ENCODE data around the gene HOXB6. TPM values are rescaled to one million over a fixed set of nuclear protein-coding genes. Genes with fewer than 3 reads are reported as not detected.

The HOXB6 gene
- polyA plus RNA-seq (2014; cell fraction: cytosol; rRNA removed), result not detected in 2 replicates
- polyA plus RNA-seq (2014; cell fraction: nucleus; rRNA removed), result not detected in 2 replicates

DNA sequence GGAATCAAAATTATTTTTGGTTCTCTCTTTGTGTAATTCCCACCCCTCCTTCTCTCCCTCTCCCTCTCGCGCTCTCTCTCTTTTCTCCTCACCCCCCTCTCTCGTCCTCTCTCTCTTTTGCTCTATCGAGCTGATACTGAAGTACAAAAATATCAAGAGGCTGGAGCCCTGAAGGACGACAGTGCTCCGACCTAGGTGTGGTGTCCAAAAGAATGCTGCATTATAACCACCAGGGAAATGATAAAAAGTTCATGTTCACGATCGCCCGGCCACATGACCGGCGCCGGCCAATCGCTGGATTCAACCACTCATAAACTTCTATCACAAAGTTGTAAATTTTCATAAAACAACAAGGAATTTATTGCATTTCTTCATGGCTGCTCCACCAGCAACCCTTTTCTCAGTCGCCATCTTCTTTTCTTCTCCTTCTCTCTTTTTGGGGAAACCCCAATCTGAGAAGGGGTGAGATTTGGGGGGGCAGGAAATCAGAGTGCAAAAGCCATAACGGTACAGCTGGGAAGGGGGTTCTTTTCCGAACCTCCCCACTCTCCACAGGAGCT, at the start of gene HOXB6:
TSS of gene HOXB6 (minus strand) at position 217 of the 560 bp plus-strand sequence. CDS start 6,836 bp downstream, outside the sequence.
- DNase-seq (ENCODE audit: low spot score), result no peak

DNA sequence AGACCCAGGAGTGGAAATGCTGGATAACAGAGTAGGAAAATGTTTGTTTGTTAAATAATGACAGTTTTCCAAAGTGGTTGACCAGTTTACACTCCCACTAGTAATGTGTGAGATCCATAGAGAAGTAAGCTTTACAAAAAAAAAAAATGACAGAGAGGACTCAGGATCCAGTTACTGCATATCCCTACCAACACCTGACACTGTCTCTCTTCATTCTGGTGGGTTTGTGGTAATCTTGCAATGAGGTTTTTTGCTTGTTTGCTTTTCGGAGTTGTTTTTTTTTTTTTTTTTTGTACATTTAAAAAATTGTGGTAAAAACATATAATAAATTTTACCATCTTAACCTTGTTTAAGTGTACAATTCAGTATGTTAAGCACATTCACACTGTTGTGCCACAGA, 45.0 kb upstream of the HOXB6 start:
- no peak for DNase-seq (ENCODE audit: low spot score)

DNA sequence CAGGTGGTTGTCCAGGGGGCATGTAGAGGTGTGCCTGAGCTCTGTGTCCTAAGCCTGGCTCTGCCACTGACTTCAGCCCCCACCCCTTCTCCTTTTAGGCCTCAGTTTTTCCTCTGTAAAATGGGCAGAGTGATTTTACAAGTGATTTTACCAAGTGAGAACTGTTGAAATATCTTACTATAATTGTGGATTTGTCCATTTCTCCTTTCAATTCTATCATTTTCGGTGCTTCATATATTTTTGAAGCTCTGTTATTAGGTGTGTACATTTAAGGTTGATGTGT, 43.1 kb upstream of the HOXB6 start:
- no peak for DNase-seq (ENCODE audit: low spot score)

DNA sequence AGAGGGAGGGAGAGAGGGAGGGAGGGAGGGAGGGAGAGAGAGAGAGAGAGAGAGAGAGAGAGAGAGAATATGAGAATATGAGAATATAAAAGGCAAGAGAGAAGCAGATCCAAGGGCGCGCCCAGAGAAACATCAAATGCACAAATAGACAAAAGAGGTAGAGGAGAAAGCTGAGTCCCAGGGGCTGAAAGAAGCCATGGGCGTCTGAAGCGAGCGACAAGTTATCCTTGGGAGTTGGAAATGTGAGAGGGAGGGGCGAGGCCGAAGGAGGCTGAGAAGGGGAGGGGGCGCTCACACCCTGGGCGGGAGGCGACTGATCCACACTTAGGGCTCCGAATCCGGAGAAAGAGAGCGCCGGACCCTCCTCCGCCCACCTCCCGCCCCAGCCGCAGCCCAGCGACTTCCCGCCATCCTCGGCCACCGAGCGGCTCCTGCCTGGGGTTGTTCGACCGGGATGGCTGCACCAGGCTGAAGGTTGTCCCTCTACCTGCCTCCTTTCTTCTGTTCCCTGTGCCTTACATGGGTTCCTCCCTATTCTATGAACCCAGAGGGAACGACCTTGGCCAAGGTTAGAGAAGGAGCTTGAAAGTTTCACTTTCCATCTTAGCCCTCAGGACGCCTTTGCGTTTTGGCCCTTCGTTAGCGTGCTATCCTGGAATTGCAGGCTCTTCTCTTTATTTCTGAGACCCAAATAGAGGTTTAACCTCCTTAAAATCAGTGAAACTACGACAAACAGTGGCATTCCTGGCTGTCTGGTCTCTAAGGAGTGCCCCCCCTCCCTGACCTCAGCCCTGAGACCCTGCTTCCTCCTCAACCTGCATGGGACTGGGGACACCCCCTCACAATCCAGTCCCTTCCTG, 42.5 kb upstream of the HOXB6 start:
- no peak for DNase-seq (ENCODE audit: low spot score)

DNA sequence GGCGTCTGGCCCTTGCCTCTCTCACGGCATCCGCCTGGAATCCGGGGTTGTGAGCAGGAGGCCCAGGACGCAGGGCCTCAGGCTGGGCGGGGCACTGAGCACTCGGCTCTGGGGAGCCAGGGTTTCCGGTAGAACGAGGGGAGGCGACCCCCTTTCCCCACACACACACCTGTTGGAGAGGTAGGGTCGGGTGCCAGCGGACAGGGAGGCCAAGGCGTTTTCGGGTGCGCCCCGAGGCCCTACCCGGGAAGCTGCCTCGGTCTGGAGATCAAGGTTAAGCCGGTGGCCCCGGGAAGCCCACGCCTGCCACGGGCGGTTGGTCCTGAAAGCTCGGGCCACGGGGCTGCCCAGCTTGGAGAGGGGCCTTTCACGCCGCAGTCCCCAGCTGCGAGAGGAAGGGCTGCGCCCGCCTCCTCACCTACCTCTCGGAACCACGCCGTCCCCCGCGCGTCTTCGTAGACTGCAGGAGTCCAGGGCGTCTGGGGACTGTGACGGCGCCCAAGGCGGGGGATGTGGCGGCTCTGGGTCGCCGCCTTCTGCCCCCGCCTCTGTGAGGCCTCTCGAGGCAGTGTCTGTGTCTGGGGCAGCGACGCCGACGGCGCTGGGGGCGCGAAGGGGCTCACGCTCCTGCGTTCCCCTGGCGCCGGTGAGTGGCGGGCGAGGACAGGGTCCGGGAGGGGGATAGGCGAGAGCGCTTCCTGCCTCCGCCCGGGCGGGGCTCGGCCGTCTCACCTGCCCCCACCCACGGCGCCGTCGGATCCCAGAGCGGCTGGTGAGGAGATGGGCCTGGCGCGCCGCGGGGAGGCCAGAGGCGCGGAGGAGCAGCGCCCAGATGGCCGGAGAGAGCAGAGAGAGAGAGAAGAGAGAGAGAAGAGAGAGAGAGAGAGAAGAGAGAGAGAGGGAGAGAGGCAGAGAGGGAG, 41.7 kb upstream of the HOXB6 start:
- DNase-seq (ENCODE audit: low spot score), result no peak

DNA sequence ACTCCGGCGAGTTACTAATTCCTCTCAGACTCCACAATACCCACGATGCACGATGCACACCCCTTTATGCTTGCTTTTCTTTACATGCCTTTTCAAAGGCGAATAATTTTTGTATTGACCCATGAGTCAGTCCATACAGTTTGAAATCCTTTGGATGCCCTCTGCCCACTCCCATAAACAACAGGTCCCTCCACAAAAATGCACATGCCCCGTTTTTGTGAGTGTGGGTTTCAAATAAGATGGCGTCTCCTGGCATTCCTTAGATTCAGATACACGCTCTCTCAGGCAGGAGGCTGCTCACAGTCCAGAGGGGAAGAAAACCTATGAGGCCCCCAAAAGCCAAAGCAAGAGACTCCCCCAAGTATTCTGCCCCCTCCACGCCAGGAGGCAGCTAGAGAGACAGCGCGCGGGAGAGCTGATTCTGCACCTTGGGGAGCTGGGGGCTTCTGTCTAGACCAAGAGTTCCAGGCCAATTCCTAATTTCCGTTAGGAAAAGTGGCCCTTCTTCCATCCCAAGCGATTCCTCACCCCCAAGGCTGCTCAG, 40.9 kb upstream of the HOXB6 start:
- DNase-seq (ENCODE audit: low spot score), result no peak

GRCh38 chr17:48644910-48645557, 40.2 kb upstream of the HOXB6 start:
- no peak for DNase-seq (ENCODE audit: low spot score)

- DNase-seq (ENCODE audit: low spot score), result no peak
These were observed 39.4 kb upstream of the HOXB6 start for GRCh38 chr17:48644159-48644558.

GRCh38 chr17:48643697-48644012, 38.9 kb upstream of the HOXB6 start:
- no peak for DNase-seq (ENCODE audit: low spot score)

- DNase-seq (ENCODE audit: low spot score), result no peak
These were observed 38.3 kb upstream of the HOXB6 start for GRCh38 chr17:48642843-48643696.

GRCh38 chr17:48642059-48642842, 37.5 kb upstream of the HOXB6 start:
- DNase-seq (ENCODE audit: low spot score), result no peak

DNA sequence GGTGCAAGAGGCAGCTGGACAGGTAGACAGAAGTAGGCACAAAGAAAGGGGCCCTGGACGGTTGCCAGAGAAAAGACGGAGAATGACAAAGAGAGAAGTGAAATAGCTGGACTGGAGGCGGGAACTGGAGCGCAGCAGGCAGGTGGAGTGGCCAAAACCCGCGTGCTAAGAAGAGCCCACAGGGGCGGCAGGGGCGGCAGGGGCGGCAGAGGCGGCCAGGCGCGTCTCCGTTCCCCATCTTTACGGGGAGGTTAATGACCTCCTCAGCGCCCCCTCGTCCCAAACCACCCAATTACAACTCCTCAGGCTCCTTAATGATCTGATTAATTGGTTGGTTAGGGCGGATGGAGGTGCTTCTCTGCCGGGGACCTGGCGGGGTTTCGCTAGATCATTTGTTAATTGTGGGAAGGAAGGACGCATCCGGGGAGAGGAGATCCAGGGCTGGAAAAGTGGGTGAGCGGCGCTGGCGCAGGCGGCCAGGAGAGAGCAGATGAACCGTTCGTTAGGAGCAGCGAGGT, 36.8 kb upstream of the HOXB6 start:
- DNase-seq (ENCODE audit: low spot score), result no peak

DNA sequence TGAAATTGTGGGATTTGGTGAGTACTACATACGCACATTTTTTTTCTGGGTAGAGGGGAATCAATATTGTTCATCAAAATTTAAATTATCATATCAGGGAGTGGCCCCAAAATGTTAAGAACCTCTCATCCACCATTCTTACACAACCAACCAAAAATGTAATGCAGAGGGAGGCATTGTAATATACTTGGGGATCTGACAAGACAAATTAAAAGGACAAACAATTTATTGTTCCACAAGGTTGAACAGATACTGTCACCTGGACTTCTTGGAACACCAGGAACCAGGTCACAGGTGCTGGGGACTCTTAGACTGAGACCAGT, 36.0 kb upstream of the HOXB6 start:
- no peak for DNase-seq (ENCODE audit: low spot score)

GRCh38 chr17:48639982-48640857, 35.4 kb upstream of the HOXB6 start:
- no peak for DNase-seq (ENCODE audit: low spot score)

DNA sequence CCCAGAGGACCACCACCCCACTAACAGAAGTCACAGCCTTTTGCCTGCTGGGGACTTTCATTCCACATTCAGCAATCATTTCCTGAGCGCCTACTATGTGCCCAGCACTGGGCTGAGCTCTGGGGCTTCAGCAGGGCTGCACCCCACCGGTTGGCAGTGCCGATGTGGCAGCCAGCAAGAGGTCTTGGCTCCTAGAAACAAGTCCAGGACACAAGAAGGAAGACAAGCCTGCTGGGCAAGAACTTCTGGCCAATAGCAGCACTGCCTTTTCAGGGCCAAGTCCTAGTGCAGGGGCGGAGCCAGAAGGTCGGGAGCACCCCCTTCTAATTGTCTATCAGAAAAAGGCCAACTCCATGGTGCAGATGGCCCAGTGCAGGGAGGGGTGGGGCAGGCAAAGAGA, 34.4 kb upstream of the HOXB6 start:
- no peak for DNase-seq (ENCODE audit: low spot score)

GRCh38 chr17:48637323-48638260, 32.8 kb upstream of the HOXB6 start:
- DNase-seq (ENCODE audit: low spot score), result no peak

DNA sequence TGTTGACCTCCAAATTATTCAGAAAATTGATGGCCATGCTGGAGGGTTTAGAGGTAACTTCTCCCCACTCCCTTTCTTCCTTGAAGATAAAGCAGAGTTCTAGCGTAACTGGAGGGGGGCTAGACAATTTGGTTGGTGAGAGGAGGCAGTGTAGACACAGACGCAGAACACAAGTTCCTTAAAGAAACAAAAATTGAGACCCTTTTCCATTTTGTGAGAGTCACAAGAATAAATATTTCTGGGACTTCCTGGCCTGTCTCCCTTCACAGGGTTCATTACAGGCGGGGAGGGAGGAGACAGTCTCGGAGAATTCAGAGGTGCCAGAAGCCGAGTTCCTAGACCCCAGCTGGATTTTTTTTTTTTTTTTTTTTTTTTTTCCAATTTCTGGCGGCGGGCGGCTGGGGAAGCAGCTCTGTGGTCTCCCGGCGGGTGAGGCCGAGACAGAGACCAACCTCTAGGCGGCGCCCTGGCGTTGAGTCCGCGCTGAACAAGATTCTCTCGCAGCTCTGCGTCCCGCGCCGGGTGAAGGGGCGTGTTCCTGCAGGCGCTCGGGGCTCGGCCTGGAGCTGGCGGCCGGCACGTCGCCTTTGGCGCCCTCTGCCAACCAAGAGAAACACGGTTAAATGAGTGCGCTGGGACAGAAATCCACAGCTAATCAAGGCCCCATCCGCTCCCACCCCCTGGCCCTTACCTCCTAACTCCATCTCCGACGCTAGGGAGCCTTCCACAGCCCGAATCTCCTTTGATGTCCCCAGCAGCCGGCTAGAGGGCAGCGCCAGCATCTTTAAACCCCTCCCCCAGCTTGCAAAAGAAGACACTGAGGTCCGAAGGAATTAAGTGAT, 31.6 kb upstream of the HOXB6 start:
- peak; percentile 82 for DNase-seq (ENCODE audit: low spot score)

Measured in SK-N-DZ (cell line).